ENCODE data around the gene PLEKHA7.

PLEKHA7 gene

DNA sequence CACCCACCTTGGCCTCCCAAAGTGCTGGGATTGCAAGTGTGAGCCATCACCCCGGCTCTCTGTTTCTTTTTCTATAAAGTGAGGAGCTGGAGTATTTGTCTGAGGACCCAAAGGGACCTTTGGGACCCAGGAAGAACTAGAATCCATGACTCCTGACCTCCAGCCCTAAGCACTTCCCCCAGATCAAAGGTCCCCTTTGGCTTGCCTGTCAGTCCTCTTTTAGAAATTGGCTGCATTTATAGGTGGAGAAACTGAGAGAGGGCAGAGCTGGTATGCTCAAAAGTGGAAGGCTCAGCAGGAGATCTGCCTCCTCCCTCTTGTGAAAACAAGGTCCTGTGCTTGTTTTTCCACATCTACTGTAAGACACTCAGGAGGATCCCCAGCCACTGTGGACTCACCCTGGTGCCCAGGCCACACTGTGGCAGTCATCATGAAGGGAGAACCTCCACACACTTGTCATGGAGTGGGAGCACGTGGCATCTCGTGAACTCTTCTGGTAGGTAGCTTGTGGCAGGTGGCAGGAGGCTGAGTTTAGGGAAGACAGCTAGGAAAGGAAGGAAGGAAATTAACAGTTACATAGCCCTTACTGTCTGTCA, 12.4 kb upstream of the PLEKHA7 start:
- TF ChIP-seq, protein P1, sequence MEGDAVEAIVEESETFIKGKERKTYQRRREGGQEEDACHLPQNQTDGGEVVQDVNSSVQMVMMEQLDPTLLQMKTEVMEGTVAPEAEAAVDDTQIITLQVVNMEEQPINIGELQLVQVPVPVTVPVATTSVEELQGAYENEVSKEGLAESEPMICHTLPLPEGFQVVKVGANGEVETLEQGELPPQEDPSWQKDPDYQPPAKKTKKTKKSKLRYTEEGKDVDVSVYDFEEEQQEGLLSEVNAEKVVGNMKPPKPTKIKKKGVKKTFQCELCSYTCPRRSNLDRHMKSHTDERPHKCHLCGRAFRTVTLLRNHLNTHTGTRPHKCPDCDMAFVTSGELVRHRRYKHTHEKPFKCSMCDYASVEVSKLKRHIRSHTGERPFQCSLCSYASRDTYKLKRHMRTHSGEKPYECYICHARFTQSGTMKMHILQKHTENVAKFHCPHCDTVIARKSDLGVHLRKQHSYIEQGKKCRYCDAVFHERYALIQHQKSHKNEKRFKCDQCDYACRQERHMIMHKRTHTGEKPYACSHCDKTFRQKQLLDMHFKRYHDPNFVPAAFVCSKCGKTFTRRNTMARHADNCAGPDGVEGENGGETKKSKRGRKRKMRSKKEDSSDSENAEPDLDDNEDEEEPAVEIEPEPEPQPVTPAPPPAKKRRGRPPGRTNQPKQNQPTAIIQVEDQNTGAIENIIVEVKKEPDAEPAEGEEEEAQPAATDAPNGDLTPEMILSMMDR (IDR thresholded peaks at IDR 0.05; ENCODE audit: low read depth, low read length, missing control alignments), result no peak
- no peak overlapping the region for H3K4me3 ChIP-seq (ENCODE audit: low read depth, low read length)
- H3K36me3 ChIP-seq (replicated peaks), result no peaks in the 10 kb centered on the region
- DNase-seq, result no peak
- no peaks in the 10 kb centered on the region for H3K27me3 ChIP-seq (replicated peaks)
- in situ Hi-C loops (cut with HindIII; ENCODE audit: low pct_ligation_motif_present, low sequenced_read_pairs), result no loop called here
- no peak overlapping the region for H3K27ac ChIP-seq

DNA sequence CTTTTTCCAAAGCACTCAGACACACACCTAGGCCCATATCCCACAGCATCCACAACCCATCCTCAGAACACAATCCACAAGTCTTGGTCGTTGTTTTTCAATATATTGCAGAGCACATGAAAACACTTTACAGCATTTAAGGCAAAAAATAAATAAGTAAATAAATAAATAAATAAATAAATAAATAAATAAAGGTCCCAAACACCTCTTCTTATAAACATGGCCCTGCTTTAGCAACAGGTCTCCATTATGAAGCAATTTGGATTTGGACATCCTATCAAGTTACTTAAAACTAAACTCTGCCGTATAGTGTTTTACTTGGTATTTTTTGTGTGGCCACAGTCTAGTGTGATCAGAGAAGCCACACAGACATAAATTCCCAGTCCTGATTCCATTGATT, 10.7 kb upstream of the PLEKHA7 start:
- in situ Hi-C loops (cut with HindIII; ENCODE audit: low pct_ligation_motif_present, low sequenced_read_pairs), result no loop called here
- Histone ChIP-seq H3K27ac (no peak overlapping the region), H3K36me3 (replicated peaks) (no peaks in the 10 kb centered on the region), H3K27me3 (replicated peaks) (no peaks in the 10 kb centered on the region), H3K4me3 (ENCODE audit: low read depth, low read length) (no peak overlapping the region)
- TF ChIP-seq, protein P1 (IDR thresholded peaks at IDR 0.05; ENCODE audit: low read depth, low read length, missing control alignments), result no peak
- DNase-seq, result no peak

DNA sequence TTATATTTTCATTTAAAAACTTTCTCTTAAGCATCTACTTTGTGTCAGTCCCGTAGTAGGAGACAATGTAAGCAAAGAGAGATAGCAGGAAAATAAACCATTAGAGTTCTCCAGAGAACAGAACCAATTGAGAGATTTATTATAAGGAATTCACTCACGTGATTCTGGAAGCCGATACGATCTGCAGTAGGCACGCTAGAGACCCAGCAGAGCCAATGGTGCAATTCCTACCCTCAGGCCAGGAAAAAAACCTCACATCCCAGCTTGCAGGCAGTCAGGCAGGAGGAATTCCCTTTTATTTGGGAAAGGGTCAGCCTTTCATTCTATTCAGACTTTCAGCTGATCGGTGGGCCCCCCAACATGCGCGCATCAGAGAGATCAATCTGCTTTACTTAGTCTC, 7.3 kb upstream of the PLEKHA7 start:
- in situ Hi-C loops (cut with HindIII; ENCODE audit: low pct_ligation_motif_present, low sequenced_read_pairs), result no loop called here
- H3K27me3 ChIP-seq (replicated peaks), result no peaks in the 10 kb centered on the region
- DNase-seq, result no peak
- no peak overlapping the region for H3K4me3 ChIP-seq (ENCODE audit: low read depth, low read length)
- no peak overlapping the region for H3K27ac ChIP-seq
- TF ChIP-seq, protein P1 (IDR thresholded peaks at IDR 0.05; ENCODE audit: low read depth, low read length, missing control alignments), result no peak
- no peaks in the 10 kb centered on the region for H3K36me3 ChIP-seq (replicated peaks)

DNA sequence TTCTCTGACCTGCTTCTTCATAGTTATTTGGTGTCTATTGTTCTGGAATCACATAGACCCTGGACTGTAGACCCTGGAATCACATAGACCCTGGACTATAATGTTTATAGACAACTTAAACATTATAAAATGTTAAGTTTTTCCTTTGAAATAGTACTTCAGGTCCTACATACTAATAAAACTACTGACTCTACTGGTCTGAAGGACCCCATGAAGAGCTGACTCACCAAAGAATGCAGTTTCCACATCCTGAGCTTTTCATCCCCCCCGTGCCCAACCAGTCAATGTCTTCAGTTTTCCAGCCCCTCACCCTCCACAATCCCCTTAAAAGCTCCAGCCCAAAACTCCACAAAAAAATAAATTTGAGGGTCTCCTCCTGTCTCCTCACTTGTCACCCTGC, 6.6 kb upstream of the PLEKHA7 start:
- H3K36me3 ChIP-seq (replicated peaks), result no peaks in the 10 kb centered on the region
- H3K27ac ChIP-seq, result no peak overlapping the region
- TF ChIP-seq, protein P1 (IDR thresholded peaks at IDR 0.05; ENCODE audit: low read depth, low read length, missing control alignments), result no peak
- no peak for DNase-seq
- H3K4me3 ChIP-seq (ENCODE audit: low read depth, low read length), result no peak overlapping the region
- in situ Hi-C loops (cut with HindIII; ENCODE audit: low pct_ligation_motif_present, low sequenced_read_pairs), result no loop called here
- no peaks in the 10 kb centered on the region for H3K27me3 ChIP-seq (replicated peaks)

DNA sequence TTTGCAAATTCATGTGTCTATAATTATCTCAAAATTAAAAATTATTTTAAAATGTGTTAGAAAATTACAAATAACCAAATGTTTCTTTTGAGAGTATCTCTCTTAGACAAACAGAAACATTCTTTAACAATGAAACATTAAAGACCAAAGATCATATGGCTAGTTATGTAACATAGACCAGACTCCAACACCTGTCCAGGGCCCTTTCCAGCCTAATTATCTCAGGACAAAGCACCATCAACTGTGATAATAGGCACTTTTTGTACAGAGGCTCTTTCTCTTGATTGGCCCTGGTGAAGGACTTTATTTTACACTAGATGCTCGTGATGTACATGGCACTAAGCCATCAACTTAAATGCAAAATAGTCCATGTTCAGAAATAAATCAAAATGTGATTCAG, 5.0 kb upstream of the PLEKHA7 start:
- TF ChIP-seq, protein P1 (IDR thresholded peaks at IDR 0.05; ENCODE audit: low read depth, low read length, missing control alignments), result no peak
- no peak for DNase-seq
- Histone ChIP-seq H3K36me3 (replicated peaks) (no peaks in the 10 kb centered on the region), H3K4me3 (ENCODE audit: low read depth, low read length) (no peak overlapping the region), H3K27ac (no peak overlapping the region), H3K27me3 (replicated peaks) (peaks cover 3% of the 10 kb centered on the region)
- in situ Hi-C loops (cut with HindIII; ENCODE audit: low pct_ligation_motif_present, low sequenced_read_pairs), result no loop called here

DNA sequence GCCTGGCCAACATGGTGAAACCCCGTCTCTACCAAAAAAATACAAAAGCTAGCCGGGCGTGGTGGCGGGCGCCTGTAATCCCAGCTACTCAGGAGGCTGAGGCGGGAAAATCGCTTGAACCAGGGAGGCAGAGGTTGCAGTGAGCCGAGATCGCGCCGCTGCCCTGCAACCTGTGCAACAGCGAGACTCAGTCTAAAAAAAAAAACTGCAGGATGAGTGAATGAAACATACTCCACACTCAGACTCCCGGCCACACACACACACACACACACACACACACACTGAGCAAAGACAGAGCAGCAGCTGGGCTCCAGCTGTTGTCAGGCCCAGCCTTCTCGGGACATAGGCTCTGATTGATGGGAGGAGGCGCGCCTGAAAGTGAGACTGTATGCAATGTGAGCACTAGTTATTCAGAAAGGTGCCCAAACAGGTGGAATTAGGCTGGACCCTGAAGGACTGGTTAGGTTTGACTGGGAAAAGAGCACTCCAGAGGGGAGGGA, 1.5 kb upstream of the PLEKHA7 start:
- in situ Hi-C loops (cut with HindIII; ENCODE audit: low pct_ligation_motif_present, low sequenced_read_pairs), result no loop called here
- H3K27me3 ChIP-seq (replicated peaks), result peaks cover 3% of the 10 kb centered on the region
- TF ChIP-seq, protein P1 (IDR thresholded peaks at IDR 0.05; ENCODE audit: low read depth, low read length, missing control alignments), result no peak
- no peaks in the 10 kb centered on the region for H3K36me3 ChIP-seq (replicated peaks)
- H3K27ac ChIP-seq, result no peak overlapping the region
- DNase-seq, result no peak
- no peak overlapping the region for H3K4me3 ChIP-seq (ENCODE audit: low read depth, low read length)
